OCI-LY1 (cell line): ENCODE data around the gene ZBTB7C.

Source experiments
- CTCF ChIP-seq: fragments of 200-600 bp; sonication (generic), shearing (Covaris generic); IDR thresholded peaks from 2 replicates; pipeline ENCODE4 v1.5.1; 2017; ENCODE audit warnings: mild to moderate bottlenecking, antibody characterized with exemption, low read length, moderate library complexity, mixed read lengths
- EZH2 ChIP-seq: fragments of 200-600 bp; sonication (generic), shearing (Covaris generic); IDR thresholded peaks from 2 replicates; pipeline ENCODE4 v1.8.0; 2017; ENCODE audit warnings: borderline replicate concordance, mixed run types, mild to moderate bottlenecking, antibody characterized with exemption, low read length, moderate library complexity, mixed read lengths

- TF ChIP-seq CTCF (no peak), EZH2 (no peak)
Measured at GRCh38 chr18:48172226-48173006, 236.8 kb downstream of the ZBTB7C start.
